ENCODE data around the gene PAXIP1. TPM values are rescaled to one million over a fixed set of nuclear protein-coding genes. Genes with fewer than 3 reads are reported as not detected.
A peak's percentile ranks its signal among the peaks of the same experiment; 100 is the strongest.

PAXIP1 gene
- polyA plus RNA-seq (2013), result 16.3 and 16.5 TPM in 2 replicates

- Histone ChIP-seq H2BK120ac (ENCODE audit: insufficient read depth, low read length, poor library complexity) (peak within 1 kb of the TSS; percentile 100), H3K9me3 (ENCODE audit: insufficient read depth, low read depth, low read length) (peaks cover 2% of the 10 kb centered on the region), H3K4me2 (ENCODE audit: low read length) (peak within 1 kb of the TSS; percentile 93), H3K79me1 (ENCODE audit: low read length) (peaks cover 9% of the 10 kb centered on the region), H3K18ac (ENCODE audit: low read length) (peak within 1 kb of the TSS; percentile 100), H2BK12ac (ENCODE audit: low read length) (peak within 1 kb of the TSS; percentile 99), H3K14ac (ENCODE audit: low read length) (peak within 1 kb of the TSS; percentile 100), H2AFZ (ENCODE audit: insufficient read depth, low read length, poor library complexity) (peak within 1 kb of the TSS; percentile 100), H3K36me3 (ENCODE audit: control insufficient read depth in 1 of 2, insufficient read depth in 2 of 2, low read length in 2 of 2) (peaks cover under 1 to 7% of the 10 kb centered on the region in 2 experiments), H4K8ac (ENCODE audit: low read depth, low read length) (peak within 1 kb of the TSS; percentile 100), H4K91ac (ENCODE audit: low read depth, low read length) (peak within 1 kb of the TSS; percentile 100), H3K27me3 (ENCODE audit: insufficient read depth, low read length) (no peaks in the 10 kb centered on the region), H3K27ac (ENCODE audit: low read depth, low read length) (peak within 1 kb of the TSS; percentile 96), H3K4me1 (ENCODE audit: control insufficient read depth in 1 of 2, insufficient read depth in 2 of 2, low read length in 2 of 2) (peaks cover 0 to 3% of the 10 kb centered on the region in 2 experiments), H3K9ac (ENCODE audit: low read length) (peak within 1 kb of the TSS; percentile 96), H3K23ac (ENCODE audit: low read length) (no peak within 1 kb of the TSS), H3K4me3 (ENCODE audit: low read depth, low read length) (peak within 1 kb of the TSS; percentile 96), H3K79me2 (ENCODE audit: control insufficient read depth, insufficient read depth, low read length, poor library complexity) (peaks cover 15% of the 10 kb centered on the region), H2BK5ac (ENCODE audit: low read depth, low read length, poor library complexity) (peak within 1 kb of the TSS; percentile 100), H2AK5ac (ENCODE audit: low read length) (peak within 1 kb of the TSS; percentile 81), H3K4ac (ENCODE audit: low read depth, low read length) (peak within 1 kb of the TSS; percentile 97), H4K12ac (ENCODE audit: low read depth, low read length) (peak within 1 kb of the TSS; percentile 94)
- DNase-seq, result no peak
- no CpG with 5 or more reads among the region's 44 CpGs for WGBS (ENCODE audit: extremely low coverage, insufficient coverage, insufficient read length)
Measured at GRCh38 chr7:155003092-155003375, at the start of gene PAXIP1. PAXIP1 (minus strand) TSS chr7:155003124; CDS start chr7:155002929, 195 bp downstream.

- no peak for DNase-seq
- Histone ChIP-seq H2BK12ac (ENCODE audit: low read length) (no peak overlapping the region), H3K14ac (ENCODE audit: low read length) (no peak overlapping the region), H4K91ac (ENCODE audit: low read depth, low read length) (no peak overlapping the region), H3K79me2 (ENCODE audit: control insufficient read depth, insufficient read depth, low read length, poor library complexity) (no peaks in the 10 kb centered on the region), H3K36me3 (ENCODE audit: control insufficient read depth in 1 of 2, insufficient read depth in 2 of 2, low read length in 2 of 2) (no peaks in the 10 kb centered on the region), H3K18ac (ENCODE audit: low read length) (no peak overlapping the region), H3K4me2 (ENCODE audit: low read length) (no peak overlapping the region), H2AFZ (ENCODE audit: insufficient read depth, low read length, poor library complexity) (no peak overlapping the region), H3K27ac (ENCODE audit: low read depth, low read length) (no peak overlapping the region), H4K8ac (ENCODE audit: low read depth, low read length) (no peak overlapping the region), H3K27me3 (ENCODE audit: insufficient read depth, low read length) (no peaks in the 10 kb centered on the region), H3K23ac (ENCODE audit: low read length) (no peak overlapping the region), H2BK120ac (ENCODE audit: insufficient read depth, low read length, poor library complexity) (no peak overlapping the region), H3K9ac (ENCODE audit: low read length) (no peak overlapping the region), H3K79me1 (ENCODE audit: low read length) (no peaks in the 10 kb centered on the region), H3K4ac (ENCODE audit: low read depth, low read length) (no peak overlapping the region), H2BK5ac (ENCODE audit: low read depth, low read length, poor library complexity) (no peak overlapping the region), H3K4me3 (ENCODE audit: low read depth, low read length) (no peak overlapping the region), H3K4me1 (ENCODE audit: control insufficient read depth in 1 of 2, insufficient read depth in 2 of 2, low read length in 2 of 2) (no peaks in the 10 kb centered on the region), H4K12ac (ENCODE audit: low read depth, low read length) (no peak overlapping the region), H3K9me3 (ENCODE audit: insufficient read depth, low read depth, low read length) (peaks cover 4% of the 10 kb centered on the region), H2AK5ac (ENCODE audit: low read length) (no peak overlapping the region)
- no CpG with 5 or more reads among the region's 4 CpGs for WGBS (ENCODE audit: extremely low coverage, insufficient coverage, insufficient read length)
Measured at GRCh38 chr7:155051355-155051754, 48.4 kb upstream of the PAXIP1 start.

GRCh38 chr7:155048006-155048405 lies 45.1 kb upstream of the PAXIP1 start:
- Histone ChIP-seq H2BK120ac (ENCODE audit: insufficient read depth, low read length, poor library complexity) (no peak overlapping the region), H2AK5ac (ENCODE audit: low read length) (no peak overlapping the region), H3K4me1 (ENCODE audit: control insufficient read depth in 1 of 2, insufficient read depth in 2 of 2, low read length in 2 of 2) (no peaks in the 10 kb centered on the region), H3K27ac (ENCODE audit: low read depth, low read length) (no peak overlapping the region), H3K4me3 (ENCODE audit: low read depth, low read length) (no peak overlapping the region), H3K79me2 (ENCODE audit: control insufficient read depth, insufficient read depth, low read length, poor library complexity) (no peaks in the 10 kb centered on the region), H2AFZ (ENCODE audit: insufficient read depth, low read length, poor library complexity) (no peak overlapping the region), H2BK5ac (ENCODE audit: low read depth, low read length, poor library complexity) (no peak overlapping the region), H3K27me3 (ENCODE audit: insufficient read depth, low read length) (no peaks in the 10 kb centered on the region), H3K14ac (ENCODE audit: low read length) (no peak overlapping the region), H3K23ac (ENCODE audit: low read length) (no peak overlapping the region), H3K9me3 (ENCODE audit: insufficient read depth, low read depth, low read length) (peaks cover 2% of the 10 kb centered on the region), H2BK12ac (ENCODE audit: low read length) (no peak overlapping the region), H4K91ac (ENCODE audit: low read depth, low read length) (no peak overlapping the region), H3K4ac (ENCODE audit: low read depth, low read length) (no peak overlapping the region), H3K9ac (ENCODE audit: low read length) (no peak overlapping the region), H3K79me1 (ENCODE audit: low read length) (no peaks in the 10 kb centered on the region), H3K36me3 (ENCODE audit: control insufficient read depth in 1 of 2, insufficient read depth in 2 of 2, low read length in 2 of 2) (no peaks in the 10 kb centered on the region), H3K18ac (ENCODE audit: low read length) (no peak overlapping the region), H4K12ac (ENCODE audit: low read depth, low read length) (no peak overlapping the region), H3K4me2 (ENCODE audit: low read length) (no peak overlapping the region), H4K8ac (ENCODE audit: low read depth, low read length) (no peak overlapping the region)
- DNase-seq, result no peak
- no CpG with 5 or more reads among the region's 4 CpGs for WGBS (ENCODE audit: extremely low coverage, insufficient coverage, insufficient read length)

GRCh38 chr7:155043756-155044155 lies 40.8 kb upstream of the PAXIP1 start:
- no peak overlapping the region for H3K18ac ChIP-seq (ENCODE audit: low read length)
- H4K12ac ChIP-seq (ENCODE audit: low read depth, low read length), result no peak overlapping the region
- H2AK5ac ChIP-seq (ENCODE audit: low read length), result no peak overlapping the region
- no peak overlapping the region for H3K4me3 ChIP-seq (ENCODE audit: low read depth, low read length)
- no peak overlapping the region for H4K8ac ChIP-seq (ENCODE audit: low read depth, low read length)
- no peaks in the 10 kb centered on the region for H3K9me3 ChIP-seq (ENCODE audit: insufficient read depth, low read depth, low read length)
- H2BK12ac ChIP-seq (ENCODE audit: low read length), result no peak overlapping the region
- H2AFZ ChIP-seq (ENCODE audit: insufficient read depth, low read length, poor library complexity), result no peak overlapping the region
- H3K4me1 ChIP-seq (ENCODE audit: control insufficient read depth in 1 of 2, insufficient read depth in 2 of 2, low read length in 2 of 2), result no peaks in the 10 kb centered on the region
- no peaks in the 10 kb centered on the region for H3K79me2 ChIP-seq (ENCODE audit: control insufficient read depth, insufficient read depth, low read length, poor library complexity)
- H3K27me3 ChIP-seq (ENCODE audit: insufficient read depth, low read length), result no peaks in the 10 kb centered on the region
- H3K14ac ChIP-seq (ENCODE audit: low read length), result no peak overlapping the region
- H2BK5ac ChIP-seq (ENCODE audit: low read depth, low read length, poor library complexity), result no peak overlapping the region
- H3K36me3 ChIP-seq (ENCODE audit: control insufficient read depth in 1 of 2, insufficient read depth in 2 of 2, low read length in 2 of 2), result no peaks in the 10 kb centered on the region
- no peak overlapping the region for H3K4ac ChIP-seq (ENCODE audit: low read depth, low read length)
- no peak overlapping the region for H2BK120ac ChIP-seq (ENCODE audit: insufficient read depth, low read length, poor library complexity)
- H3K23ac ChIP-seq (ENCODE audit: low read length), result no peak overlapping the region
- no CpG with 5 or more reads among the region's 4 CpGs for WGBS (ENCODE audit: extremely low coverage, insufficient coverage, insufficient read length)
- H4K91ac ChIP-seq (ENCODE audit: low read depth, low read length), result no peak overlapping the region
- no peak for DNase-seq
- H3K79me1 ChIP-seq (ENCODE audit: low read length), result no peaks in the 10 kb centered on the region
- H3K9ac ChIP-seq (ENCODE audit: low read length), result no peak overlapping the region
- H3K4me2 ChIP-seq (ENCODE audit: low read length), result no peak overlapping the region
- no peak overlapping the region for H3K27ac ChIP-seq (ENCODE audit: low read depth, low read length)
